ENCODE measurements around the gene ATP13A1. TPM values are rescaled to one million over a fixed set of nuclear protein-coding genes. Genes with fewer than 3 reads are reported as not detected.

ATP13A1 gene
- total RNA-seq, 1 experiment from 2014 or later: 41.1 TPM

GRCh38 chr19:19632661-19633060 is 30.8 kb downstream of the ATP13A1 start:
- Histone ChIP-seq H2AFZ (no peak overlapping the region), H3K27me3 (ENCODE audit: insufficient read depth, low read depth) (no peaks in the 10 kb centered on the region), H3K4me1 (replicated peaks; ENCODE audit: insufficient read depth) (no peaks in the 10 kb centered on the region), H3F3A (ENCODE audit: insufficient read depth, low read depth) (peaks cover 33% of the 10 kb centered on the region; the same call in 1 of the 2 replicates), H3K4me2 (no peak overlapping the region), H3K27ac (no peak overlapping the region), H3K4me3 (no peak overlapping the region), H3K9me3 (ENCODE audit: insufficient read depth, low read depth) (no peaks in the 10 kb centered on the region), H3K36me3 (ENCODE audit: low read depth) (peaks cover 12% of the 10 kb centered on the region; the same call in 1 of the 2 replicates), H3K79me2 (ENCODE audit: low read depth) (no peaks in the 10 kb centered on the region), H4K20me1 (ENCODE audit: insufficient read depth) (no peaks in the 10 kb centered on the region), H3K9me2 (ENCODE audit: insufficient read depth) (no peaks in the 10 kb centered on the region)
- ChIA-PET POLR2A (ENCODE audit: unreplicated experiment) (no interaction called here), CTCF (no interaction called here)
- no TSS peak for BruUV-seq (replicated peaks)
- no peak for TF ChIP-seq CTCF (conservative IDR thresholded peaks at IDR 0.05)
- no peak for TF ChIP-seq EZH2 (IDR thresholded peaks at IDR 0.05; ENCODE audit: low read depth)
- intact Hi-C loops (cut with micrococcal nuclease; ENCODE audit: unreplicated experiment): no loop called here
- no peak for DNase-seq

GRCh38 chr19:19631346-19631745 is 32.1 kb downstream of the ATP13A1 start:
- Histone ChIP-seq H3F3A (ENCODE audit: insufficient read depth, low read depth) (peaks cover 39% of the 10 kb centered on the region; the same call in 1 of the 2 replicates), H2AFZ (no peak overlapping the region), H3K27ac (no peak overlapping the region), H3K9me2 (ENCODE audit: insufficient read depth) (no peaks in the 10 kb centered on the region), H3K27me3 (ENCODE audit: insufficient read depth, low read depth) (no peaks in the 10 kb centered on the region), H4K20me1 (ENCODE audit: insufficient read depth) (no peaks in the 10 kb centered on the region), H3K36me3 (ENCODE audit: low read depth) (peaks cover 12% of the 10 kb centered on the region; the same call in 1 of the 2 replicates), H3K79me2 (ENCODE audit: low read depth) (no peaks in the 10 kb centered on the region), H3K9me3 (ENCODE audit: insufficient read depth, low read depth) (no peaks in the 10 kb centered on the region), H3K4me3 (no peak overlapping the region), H3K4me2 (no peak overlapping the region), H3K4me1 (replicated peaks; ENCODE audit: insufficient read depth) (peaks cover 5% of the 10 kb centered on the region; the same call in 1 of the 2 replicates)
- intact Hi-C loops (cut with micrococcal nuclease; ENCODE audit: unreplicated experiment): no loop called here
- BruUV-seq (replicated peaks): no TSS peak
- TF ChIP-seq EZH2 (IDR thresholded peaks at IDR 0.05; ENCODE audit: low read depth) (no peak), CTCF (conservative IDR thresholded peaks at IDR 0.05) (no peak)
- ChIA-PET POLR2A (ENCODE audit: unreplicated experiment) (interaction anchor here (0.5 to 0.6 kb wide), 2 partner anchors 275 to 326 kb away, joined by 4 to 6 read pairs; no protein-coding TSS in a partner anchor), CTCF (no interaction called here)
- DNase-seq: no peak

GRCh38 chr19:19630426-19630825 is 33.0 kb downstream of the ATP13A1 start:
- Histone ChIP-seq H3K9me2 (ENCODE audit: insufficient read depth) (no peaks in the 10 kb centered on the region), H3K27me3 (ENCODE audit: insufficient read depth, low read depth) (no peaks in the 10 kb centered on the region), H4K20me1 (ENCODE audit: insufficient read depth) (no peaks in the 10 kb centered on the region), H3K4me2 (no peak overlapping the region), H3K9me3 (ENCODE audit: insufficient read depth, low read depth) (no peaks in the 10 kb centered on the region), H3K79me2 (ENCODE audit: low read depth) (no peaks in the 10 kb centered on the region), H3K36me3 (ENCODE audit: low read depth) (peaks cover 12% of the 10 kb centered on the region; the same call in 1 of the 2 replicates), H3K4me3 (no peak overlapping the region), H3K4me1 (replicated peaks; ENCODE audit: insufficient read depth) (peaks cover 5% of the 10 kb centered on the region; the same call in 1 of the 2 replicates), H3K27ac (no peak overlapping the region), H3F3A (ENCODE audit: insufficient read depth, low read depth) (peaks cover 39% of the 10 kb centered on the region; the same call in 1 of the 2 replicates), H2AFZ (no peak overlapping the region)
- no peak for DNase-seq
- no TSS peak for BruUV-seq (replicated peaks)
- no peak for TF ChIP-seq EZH2 (IDR thresholded peaks at IDR 0.05; ENCODE audit: low read depth)
- TF ChIP-seq CTCF (conservative IDR thresholded peaks at IDR 0.05): no peak
- POLR2A ChIA-PET (ENCODE audit: unreplicated experiment): no interaction called here
- CTCF ChIA-PET: no interaction called here
- intact Hi-C loops (cut with micrococcal nuclease; ENCODE audit: unreplicated experiment): no loop called here
